ENCODE results near the gene DCST1. TPM values are rescaled to one million over a fixed set of nuclear protein-coding genes. Genes with fewer than 3 reads are reported as not detected.

DCST1 gene
- total and polyA plus RNA-seq, 2 donors (not counting 3 experiments of a cell fraction or from before 2014, with no cell fraction given) = not detected

DNA sequence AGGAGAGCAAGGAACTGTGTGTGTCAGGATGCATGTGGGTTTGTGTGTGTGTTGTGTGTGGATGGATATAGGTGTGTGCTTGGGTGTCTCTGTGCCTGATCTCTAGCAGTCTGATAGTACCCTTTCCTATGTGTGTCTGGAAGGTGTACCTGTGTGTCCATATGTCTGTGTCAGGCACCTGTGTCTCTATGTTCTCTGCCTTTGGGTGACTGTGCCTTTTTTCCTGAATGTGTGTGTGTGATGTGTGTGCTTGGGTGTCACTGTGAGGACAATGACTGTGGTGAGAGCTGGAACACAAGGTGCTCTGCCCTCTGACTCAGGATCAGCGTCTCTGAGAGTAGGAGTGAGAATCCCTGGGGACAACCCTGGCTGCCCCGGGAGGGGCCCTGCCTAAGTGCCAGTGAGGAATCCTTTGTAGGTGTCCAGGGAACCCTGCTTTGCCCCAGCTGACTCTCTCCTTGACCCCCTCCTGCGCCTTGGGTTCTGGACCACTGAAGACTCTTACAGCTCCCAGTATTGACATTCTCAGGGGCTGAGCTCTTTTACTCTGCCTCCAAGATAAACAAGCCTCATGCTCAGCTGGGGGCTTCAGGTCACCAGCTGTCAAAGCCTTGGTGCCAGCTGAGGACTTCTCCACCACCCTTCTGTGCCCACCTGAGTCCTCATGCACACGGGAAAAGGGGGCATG, 44.3 kb downstream of the DCST1 start:
- FAIRE-seq = no peak
- peaks cover 5% of the 10 kb centered on the region for H3K4me1 ChIP-seq (ENCODE audit: control insufficient read depth, extremely low read depth, insufficient read depth, low read length)
- no peaks in the 10 kb centered on the region for H4K20me1 ChIP-seq (replicated peaks; ENCODE audit: control insufficient read depth, extremely low read depth, insufficient read depth, low read length)
- no peak overlapping the region for H3K9ac ChIP-seq (replicated peaks; ENCODE audit: extremely low read depth, insufficient read depth, low read length)
- dilution Hi-C loops (cut with MboI; ENCODE audit: extremely low pct_ligation_motif_present, low sequenced_read_pairs) = no loop called here
- H3K9me3 ChIP-seq (replicated peaks; ENCODE audit: control insufficient read depth, insufficient read depth, low read length) = no peaks in the 10 kb centered on the region
- peaks cover 35 to 41% of the 10 kb centered on the region in 2 experiments for H3K27me3 ChIP-seq (ENCODE audit: control insufficient read depth in 2 of 2, insufficient read depth in 2 of 2, low read length in 2 of 2)
- H3K79me2 ChIP-seq (ENCODE audit: control insufficient read depth, insufficient read depth, low read length) = no peaks in the 10 kb centered on the region
- no peak overlapping the region for H3K4me3 ChIP-seq (replicated peaks in 1 of 3; ENCODE audit: insufficient read depth in 1 of 3, low read depth in 1 of 3, low read length in 3 of 3)
- BruUV-seq (replicated peaks) = no TSS peak
- no peak overlapping the region for H2AFZ ChIP-seq (ENCODE audit: low read depth, low read length)
- H3K27ac ChIP-seq (ENCODE audit: insufficient read depth, low read depth, low read length) = no peak overlapping the region
- no peak for DNase-seq (ENCODE audit: low read depth, low spot score)
- no peaks in the 10 kb centered on the region for H3K9me1 ChIP-seq (replicated peaks; ENCODE audit: control insufficient read depth, extremely low read depth, insufficient read depth, low read length)
- intact Hi-C loops (cut with micrococcal nuclease) = no loop called here
- ChIA-PET CTCF (interaction anchor here (1.0 to 1.9 kb wide), 10 partner anchors 13 to 518 kb away, joined by 3 to 8 read pairs (median 4); partner anchors contain the start of genes ADAM15 and KRTCAP2), POLR2A (no interaction called here)
- no peaks in the 10 kb centered on the region for H3K36me3 ChIP-seq (ENCODE audit: control insufficient read depth in 2 of 2, extremely low read depth in 1 of 2, insufficient read depth in 2 of 2, low read length in 2 of 2)
- H3K4me2 ChIP-seq (ENCODE audit: insufficient read depth, low read length) = no peak overlapping the region
- TF ChIP-seq FOS (IDR thresholded peaks at IDR 0.05; ENCODE audit: borderline replicate concordance, insufficient read depth, low read length) (no peak), POLR2AphosphoS5 (IDR thresholded peaks at IDR 0.05; ENCODE audit: insufficient read depth, low read depth, low read length) (no peak)
- TF ChIP-seq, protein P1, sequence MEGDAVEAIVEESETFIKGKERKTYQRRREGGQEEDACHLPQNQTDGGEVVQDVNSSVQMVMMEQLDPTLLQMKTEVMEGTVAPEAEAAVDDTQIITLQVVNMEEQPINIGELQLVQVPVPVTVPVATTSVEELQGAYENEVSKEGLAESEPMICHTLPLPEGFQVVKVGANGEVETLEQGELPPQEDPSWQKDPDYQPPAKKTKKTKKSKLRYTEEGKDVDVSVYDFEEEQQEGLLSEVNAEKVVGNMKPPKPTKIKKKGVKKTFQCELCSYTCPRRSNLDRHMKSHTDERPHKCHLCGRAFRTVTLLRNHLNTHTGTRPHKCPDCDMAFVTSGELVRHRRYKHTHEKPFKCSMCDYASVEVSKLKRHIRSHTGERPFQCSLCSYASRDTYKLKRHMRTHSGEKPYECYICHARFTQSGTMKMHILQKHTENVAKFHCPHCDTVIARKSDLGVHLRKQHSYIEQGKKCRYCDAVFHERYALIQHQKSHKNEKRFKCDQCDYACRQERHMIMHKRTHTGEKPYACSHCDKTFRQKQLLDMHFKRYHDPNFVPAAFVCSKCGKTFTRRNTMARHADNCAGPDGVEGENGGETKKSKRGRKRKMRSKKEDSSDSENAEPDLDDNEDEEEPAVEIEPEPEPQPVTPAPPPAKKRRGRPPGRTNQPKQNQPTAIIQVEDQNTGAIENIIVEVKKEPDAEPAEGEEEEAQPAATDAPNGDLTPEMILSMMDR (IDR thresholded peaks at IDR 0.05; ENCODE audit: extremely low read depth in 1 of 2, insufficient read depth in 1 of 2, low read depth in 1 of 2, low read length in 2 of 2) = no peak
